HG03460 (cell line): ENCODE results near the gene EMSY.
"Not testable (repeated sequence)": the region's sequence is repeated elsewhere in the genome, so short reads cannot be mapped to it uniquely, and the experiment has no call there.

ENCODE experiments used
- ATAC-seq: cut with Tn5 transposase; IDR thresholded peaks from one replicate; pipeline ENCODE4 v1.9.1; 2021; ENCODE audit not compliant: unreplicated experiment

EMSY gene

DNA sequence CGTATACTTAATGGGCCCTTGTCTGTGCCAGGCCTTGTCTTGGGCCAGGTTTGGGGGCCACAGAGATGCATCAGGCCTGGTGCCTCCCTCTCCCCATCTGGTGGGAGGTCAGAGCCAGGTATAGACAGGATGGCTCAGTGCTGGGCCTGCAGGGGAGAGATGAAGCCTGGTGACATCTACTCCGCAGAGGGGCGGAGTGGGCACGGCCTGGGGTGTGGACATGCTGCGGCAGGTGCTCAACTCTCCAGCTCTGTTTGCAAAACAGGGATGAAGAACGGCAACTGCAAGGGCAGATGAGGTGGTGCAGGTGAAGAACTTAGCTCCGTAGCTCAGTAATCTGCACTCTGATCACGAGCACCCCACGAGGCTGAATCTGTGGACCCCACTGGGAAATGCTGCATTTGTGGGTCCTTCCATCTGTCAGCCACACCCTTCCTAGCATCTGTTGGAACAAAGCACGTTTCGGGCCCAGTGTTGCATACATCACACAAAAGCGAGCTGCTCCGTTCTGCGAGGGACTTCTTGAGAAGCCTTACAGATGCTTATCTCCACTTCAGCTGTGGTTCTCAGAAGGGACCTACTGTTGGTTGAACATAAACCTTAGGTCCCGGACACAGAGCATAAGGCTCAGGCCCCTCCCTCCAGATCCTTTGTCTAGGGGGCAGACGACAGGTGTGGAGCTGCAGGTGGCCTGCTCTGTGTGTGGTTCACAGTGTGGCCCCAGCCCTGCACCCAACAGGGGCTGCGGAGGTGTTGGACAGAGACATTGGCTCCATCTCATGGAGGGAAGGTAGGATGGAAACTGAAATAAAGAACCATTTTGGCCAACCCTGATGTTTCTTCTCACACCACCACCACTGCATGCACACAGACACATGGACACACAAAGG is 147.5 kb downstream of the EMSY start:
- ATAC-seq = no peak

- ATAC-seq = no peak
These were observed 148.1 kb downstream of the EMSY start for GRCh38 chr11:76592961-76593360.

GRCh38 chr11:76595091-76595490 is 150.3 kb downstream of the EMSY start:
- ATAC-seq = not testable (repeated sequence)

DNA sequence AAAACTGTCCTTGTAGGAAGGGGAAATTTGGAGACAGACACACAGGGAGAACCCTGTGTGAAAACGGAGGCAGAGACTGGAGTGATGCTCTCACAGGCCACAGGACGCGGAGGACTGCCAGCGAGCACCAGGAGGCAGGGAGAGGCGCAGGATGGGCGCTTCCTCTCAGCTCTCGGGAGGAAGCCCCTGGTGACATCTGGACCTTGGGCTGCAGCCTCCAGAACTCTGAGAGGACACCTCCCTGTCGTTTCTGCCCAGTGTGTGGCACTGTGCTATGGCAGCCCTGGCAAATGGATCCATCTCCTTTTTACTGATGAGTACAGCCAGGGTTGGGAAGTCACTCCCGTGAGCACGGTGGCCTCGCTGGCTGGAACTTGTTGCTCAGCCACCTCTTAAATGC is 151.8 kb downstream of the EMSY start:
- no peak for ATAC-seq

DNA sequence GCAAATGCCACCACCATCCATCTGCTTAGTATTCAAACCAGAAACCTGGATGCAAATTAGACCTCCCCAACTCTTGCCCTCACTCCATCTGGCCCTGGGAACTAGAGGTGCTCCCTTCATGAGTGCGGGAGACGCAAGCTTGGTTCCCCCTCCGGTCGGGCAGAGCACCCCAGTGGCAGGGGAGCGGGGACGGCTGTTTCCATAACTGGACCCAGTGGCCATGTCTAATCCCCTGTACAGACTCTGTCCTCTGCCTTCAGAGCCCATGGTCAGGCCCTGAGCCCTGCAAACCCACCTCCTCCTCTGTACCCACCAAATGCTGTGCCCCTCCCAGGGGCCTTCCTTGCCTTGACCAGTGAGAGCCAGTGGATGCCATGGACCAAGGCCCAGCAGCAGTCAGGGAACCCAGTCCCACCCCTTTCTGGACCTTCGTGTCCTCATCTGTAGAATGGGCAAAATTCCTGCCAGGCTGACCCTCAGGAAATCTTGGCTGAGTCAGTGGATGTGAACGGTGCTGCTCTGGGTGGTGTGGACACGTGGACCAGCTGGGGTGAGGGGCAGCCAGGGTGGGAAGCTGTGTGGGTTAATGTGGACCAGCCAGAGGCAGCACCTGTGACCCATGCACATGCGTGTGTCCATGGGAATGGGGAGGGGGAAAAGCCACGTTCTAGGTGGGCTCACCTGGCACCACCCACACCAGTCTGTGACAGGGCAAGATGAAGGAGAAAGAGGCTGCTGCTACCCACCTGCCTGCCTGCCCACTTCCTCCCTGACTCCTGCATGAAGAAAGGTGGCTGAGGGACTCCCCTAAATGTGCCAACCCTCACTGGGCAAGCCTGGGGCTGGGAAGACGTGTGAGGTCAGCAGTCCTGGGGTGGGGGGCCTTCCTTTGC is 153.0 kb downstream of the EMSY start:
- ATAC-seq = no peak

- no peak for ATAC-seq
These were observed 153.6 kb downstream of the EMSY start for GRCh38 chr11:76598426-76598839.

- no peak for ATAC-seq
These were observed 154.5 kb downstream of the EMSY start for GRCh38 chr11:76599041-76600013.

DNA sequence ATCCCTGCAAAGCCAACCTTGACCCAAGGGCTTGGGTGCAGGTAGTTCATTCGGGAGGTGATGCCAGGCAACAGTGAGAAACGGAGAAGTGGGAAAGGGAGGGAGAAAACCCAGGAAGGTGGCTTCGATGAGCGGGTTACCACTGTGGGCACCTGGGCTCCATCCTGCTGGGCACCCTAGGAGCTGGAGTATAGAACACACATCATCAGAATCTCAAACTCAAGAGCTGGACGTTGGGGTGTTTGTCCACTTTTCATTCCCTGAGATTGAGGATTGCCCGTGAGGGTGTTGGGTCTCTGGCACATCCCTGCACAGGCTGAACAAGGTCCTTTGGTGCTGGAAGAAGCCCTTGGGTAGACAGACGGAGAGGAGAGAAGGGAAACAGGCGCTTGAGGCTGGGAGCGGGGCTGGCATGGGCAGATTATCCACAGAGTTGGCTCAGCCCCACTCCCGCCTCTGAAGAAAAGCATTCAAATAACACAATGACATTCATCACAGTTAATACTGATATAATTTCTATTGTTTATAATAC is 155.4 kb downstream of the EMSY start:
- no peak for ATAC-seq

DNA sequence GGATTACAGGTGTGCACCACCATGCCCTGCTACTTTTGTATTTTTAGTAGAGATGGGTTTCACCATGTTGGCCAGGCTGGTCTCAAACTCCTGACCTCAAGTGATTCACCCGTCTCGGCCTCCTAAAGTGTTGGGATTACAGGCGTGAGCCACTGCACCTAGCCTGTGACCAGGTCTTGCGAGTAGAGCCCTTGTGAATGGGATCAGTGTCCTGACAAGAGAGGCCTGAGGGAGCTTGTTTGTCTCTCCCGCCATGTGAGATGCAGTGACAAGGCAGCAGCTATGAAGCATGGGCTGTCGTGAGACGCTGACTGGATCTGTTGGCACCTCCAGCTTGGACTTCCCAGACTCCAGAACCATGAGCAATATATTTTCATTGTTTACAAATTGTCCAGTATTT is 156.5 kb downstream of the EMSY start:
- no peak for ATAC-seq

GRCh38 chr11:76601724-76602123 is 156.9 kb downstream of the EMSY start:
- ATAC-seq = no peak

GRCh38 chr11:76602431-76602861 is 157.6 kb downstream of the EMSY start:
- ATAC-seq = no peak
